PC-3 (cell line): ENCODE measurements around the gene ZNF766. TPM values are rescaled to one million over a fixed set of nuclear protein-coding genes. Genes with fewer than 3 reads are reported as not detected.

Source experiments
- ATAC-seq: fragments of 200-7000 bp; cut with Tn5 transposase; 2 replicates; pipeline ENCODE4 v1.9.1; 2020; ENCODE audit warnings: mild to moderate bottlenecking, moderate library complexity
- BruUV-seq: library from RNA; stranded (reverse); fragments of 400-500 nt; replicated peaks from 2 replicates; lab custom pipeline; 2021; lab: Mats Ljungman, UMichigan
- CTCF ChIA-PET: fragments of 300-600 bp; sonication (Branson Sonifier 250); formaldehyde crosslinking; loops from one replicate; lab custom pipeline; 2022; ENCODE audit warnings: antibody characterized with exemption; lab: Charles Lee
- POLR2A ChIA-PET: fragments of 300-600 bp; sonication (Branson Sonifier 250); formaldehyde crosslinking; loops from one replicate; lab custom pipeline; 2022; ENCODE audit warnings: antibody characterized with exemption; ENCODE audit not compliant: unreplicated experiment; lab: Charles Lee
- DNase-seq: peaks from one replicate; pipeline ENCODE4 v3.0.0-alpha.2; 2015
- H2AFZ ChIP-seq: fragments of 300-600 bp; sonication (generic); 2 replicates; pipeline ENCODE4 v1.6.0; 2016; ENCODE audit warnings: antibody characterized with exemption, low read length
- H3F3A ChIP-seq: fragments of 300-600 bp; sonication (generic); one replicate; pipeline ENCODE4 v1.6.0; 2017; ENCODE audit warnings: antibody characterized with exemption, low read length, control low read depth, mild to moderate bottlenecking; ENCODE audit not compliant: unreplicated experiment
- H3K27ac ChIP-seq: fragments of 300-600 bp; sonication (generic); 2 replicates; pipeline ENCODE4 v1.5.1; 2016; ENCODE audit warnings: mild to moderate bottlenecking, low read length
- H3K27me3 ChIP-seq: fragments of 300-600 bp; sonication (generic); 2 replicates; pipeline ENCODE4 v1.6.1; 2016; ENCODE audit warnings: low read length, mixed read lengths
- H3K36me3 ChIP-seq: fragments of 300-600 bp; sonication (generic); 2 replicates; pipeline ENCODE4 v1.6.1; 2016; ENCODE audit warnings: low read depth, mixed run types, low read length, mixed read lengths
- H3K4me1 ChIP-seq: fragments of 300-600 bp; sonication (generic); 2 replicates; pipeline ENCODE4 v1.5.1; 2016; ENCODE audit warnings: low read length; ENCODE audit not compliant: insufficient read depth
- H3K4me2 ChIP-seq: fragments of 300-600 bp; sonication (generic); 2 replicates; pipeline ENCODE4 v1.6.0; 2016; ENCODE audit warnings: low read length
- H3K4me3 ChIP-seq: fragments of 300-600 bp; sonication (generic); 2 replicates; pipeline ENCODE4 v1.5.1; 2016; ENCODE audit warnings: mild to moderate bottlenecking, low read length, mixed read lengths
- H3K79me2 ChIP-seq: fragments of 300-600 bp; sonication (generic); 2 replicates; pipeline ENCODE4 v1.6.1; 2017; ENCODE audit warnings: low read length, mixed read lengths
- H3K9ac ChIP-seq: fragments of 300-600 bp; sonication (generic); 2 replicates; pipeline ENCODE4 v1.6.0; 2016; ENCODE audit warnings: mild to moderate bottlenecking, low read length
- H3K9me2 ChIP-seq: fragments of 300-600 bp; sonication (generic); replicated peaks from 2 replicates; pipeline ENCODE4 v1.6.1; 2016; ENCODE audit warnings: mixed run types, low read length, mixed read lengths
- H3K9me3 ChIP-seq: fragments of 300-600 bp; sonication (generic); 2 replicates; pipeline ENCODE4 v1.6.1; 2016; ENCODE audit warnings: low read length, mixed read lengths
- H4K20me1 ChIP-seq: fragments of 300-600 bp; sonication (generic); 2 replicates; pipeline ENCODE4 v1.6.1; 2016; ENCODE audit warnings: low read length, mixed read lengths
- EZH2 ChIP-seq: fragments of 300-600 bp; sonication (generic); IDR thresholded peaks from one replicate; pipeline ENCODE4 v1.6.1; 2017; ENCODE audit warnings: antibody characterized with exemption, mild to moderate bottlenecking, low read length; ENCODE audit not compliant: unreplicated experiment
- EZH2phosphoT487 ChIP-seq: fragments of 300-600 bp; sonication (generic); IDR thresholded peaks from 2 replicates; pipeline ENCODE4 v1.6.1; 2018; ENCODE audit warnings: mild to moderate bottlenecking, antibody characterized with exemption, low read length, borderline replicate concordance
- intact Hi-C: fragments of 100-400 bp; cut with micrococcal nuclease; formaldehyde crosslinking; loops from 2 replicates; pipeline ENCODE4 v1.9.0; 2023
- total RNA-seq: library from RNA; depleted of rRNA; stranded (reverse); fragments of >200 nt; gene quantifications from 2 replicates; pipeline ENCODE4 v1.2.3, GENCODE V29; 2014
- TF ChIP-seq, protein P1 (sequence below): fragments of 300-600 bp; sonication (generic); conservative IDR thresholded peaks from 2 replicates; pipeline ENCODE4 v1.5.1; 2017; ENCODE audit warnings: antibody characterized with exemption, low read depth, mild to moderate bottlenecking, low read length

The ZNF766 gene
- total RNA-seq, 1 experiment from 2014 or later: 11.7 TPM

DNA sequence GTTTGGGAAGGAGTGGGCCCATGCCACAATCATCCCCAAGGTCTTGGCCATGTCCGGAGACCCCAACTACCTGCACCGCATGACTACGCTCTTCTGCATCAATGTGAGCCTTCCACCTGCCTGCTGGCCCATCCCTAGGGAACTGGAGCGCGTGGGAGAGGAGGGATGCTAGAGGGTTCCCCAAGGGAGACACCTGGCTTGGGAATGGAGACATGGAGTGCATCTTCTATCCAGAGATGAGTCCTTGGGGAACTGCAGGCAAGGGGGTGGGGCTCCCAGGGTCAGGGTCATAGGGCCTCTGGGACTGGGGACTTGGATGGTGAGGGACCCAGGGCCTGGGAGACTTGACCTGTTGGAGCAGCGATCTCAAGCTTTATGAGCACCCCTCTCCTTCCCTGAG is 48.4 kb upstream of the ZNF766 start:
- no peaks in the 10 kb centered on the region for H3K4me1 ChIP-seq
- no peak for DNase-seq
- intact Hi-C loops: no loop called here
- no peaks in the 10 kb centered on the region for H3K79me2 ChIP-seq
- peaks cover 95% of the 10 kb centered on the region for H3K36me3 ChIP-seq
- BruUV-seq: no TSS peak
- no peaks in the 10 kb centered on the region for H3F3A ChIP-seq
- no peaks in the 10 kb centered on the region for H3K9me3 ChIP-seq
- TF ChIP-seq, protein P1, sequence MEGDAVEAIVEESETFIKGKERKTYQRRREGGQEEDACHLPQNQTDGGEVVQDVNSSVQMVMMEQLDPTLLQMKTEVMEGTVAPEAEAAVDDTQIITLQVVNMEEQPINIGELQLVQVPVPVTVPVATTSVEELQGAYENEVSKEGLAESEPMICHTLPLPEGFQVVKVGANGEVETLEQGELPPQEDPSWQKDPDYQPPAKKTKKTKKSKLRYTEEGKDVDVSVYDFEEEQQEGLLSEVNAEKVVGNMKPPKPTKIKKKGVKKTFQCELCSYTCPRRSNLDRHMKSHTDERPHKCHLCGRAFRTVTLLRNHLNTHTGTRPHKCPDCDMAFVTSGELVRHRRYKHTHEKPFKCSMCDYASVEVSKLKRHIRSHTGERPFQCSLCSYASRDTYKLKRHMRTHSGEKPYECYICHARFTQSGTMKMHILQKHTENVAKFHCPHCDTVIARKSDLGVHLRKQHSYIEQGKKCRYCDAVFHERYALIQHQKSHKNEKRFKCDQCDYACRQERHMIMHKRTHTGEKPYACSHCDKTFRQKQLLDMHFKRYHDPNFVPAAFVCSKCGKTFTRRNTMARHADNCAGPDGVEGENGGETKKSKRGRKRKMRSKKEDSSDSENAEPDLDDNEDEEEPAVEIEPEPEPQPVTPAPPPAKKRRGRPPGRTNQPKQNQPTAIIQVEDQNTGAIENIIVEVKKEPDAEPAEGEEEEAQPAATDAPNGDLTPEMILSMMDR: no peak
- TF ChIP-seq EZH2: no peak
- TF ChIP-seq EZH2phosphoT487: no peak
- no peak overlapping the region for H3K9ac ChIP-seq
- H2AFZ ChIP-seq: no peak overlapping the region
- no peaks in the 10 kb centered on the region for H3K9me2 ChIP-seq
- no peak for ATAC-seq
- POLR2A ChIA-PET: interaction anchor here (0.5 kb wide), 1 partner anchor 316 kb away, joined by 4 read pairs; no protein-coding TSS in a partner anchor
- no peaks in the 10 kb centered on the region for H4K20me1 ChIP-seq
- H3K27ac ChIP-seq: no peak overlapping the region
- CTCF ChIA-PET: no interaction called here
- no peak overlapping the region for H3K4me3 ChIP-seq
- no peak overlapping the region for H3K4me2 ChIP-seq
- H3K27me3 ChIP-seq: no peaks in the 10 kb centered on the region

DNA sequence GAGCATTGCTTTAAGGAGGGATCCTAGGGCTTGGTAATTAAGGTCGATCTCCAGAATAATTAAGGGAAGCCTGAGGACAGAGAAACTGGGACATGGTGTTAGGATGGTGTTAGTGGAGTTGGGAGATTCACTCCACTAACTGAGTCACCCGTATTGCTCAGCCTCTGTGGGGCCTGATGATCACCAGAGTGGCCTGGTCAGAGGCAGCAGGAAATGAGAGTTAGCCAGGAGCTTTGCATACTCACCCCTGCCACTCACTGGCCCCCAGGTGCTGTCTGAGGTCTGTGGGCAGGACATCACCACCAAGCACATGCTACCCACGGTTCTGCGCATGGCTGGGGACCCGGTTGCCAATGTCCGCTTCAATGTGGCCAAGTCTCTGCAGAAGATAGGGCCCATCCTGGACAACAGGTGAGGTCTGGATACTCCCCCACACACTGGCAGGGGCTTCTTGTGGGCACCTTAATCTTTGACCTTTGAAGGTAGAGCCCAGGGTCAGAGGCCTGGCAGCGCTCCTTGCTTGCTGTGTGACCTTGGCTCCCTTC is 47.5 kb upstream of the ZNF766 start:
- POLR2A ChIA-PET: no interaction called here

DNA sequence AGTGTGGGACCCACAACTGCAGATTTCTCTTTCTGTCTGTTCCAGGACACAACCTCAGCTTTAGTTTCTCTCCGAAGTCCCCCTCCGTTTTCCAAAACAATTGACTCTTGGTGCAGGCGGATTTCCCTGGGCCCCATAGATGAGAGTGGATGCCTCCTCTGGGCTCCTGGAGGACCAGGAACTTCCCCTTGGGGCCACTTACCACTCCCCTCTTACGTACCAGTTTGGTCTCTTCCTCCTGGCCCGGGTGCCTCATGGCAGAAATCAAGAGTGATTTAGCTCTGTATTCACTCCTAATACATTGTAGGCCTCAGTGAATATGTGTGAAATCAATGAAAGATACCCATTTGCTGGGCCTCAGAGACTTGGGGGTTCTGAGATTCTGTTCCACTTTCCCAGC is 45.2 kb upstream of the ZNF766 start:
- H3K9ac ChIP-seq: no peak overlapping the region
- BruUV-seq: no TSS peak
- intact Hi-C loops: no loop called here
- ATAC-seq: no peak
- POLR2A ChIA-PET: no interaction called here
- no peaks in the 10 kb centered on the region for H3K9me3 ChIP-seq
- no peak overlapping the region for H3K4me2 ChIP-seq
- H3K27me3 ChIP-seq: no peaks in the 10 kb centered on the region
- H3F3A ChIP-seq: no peaks in the 10 kb centered on the region
- no peaks in the 10 kb centered on the region for H3K79me2 ChIP-seq
- H3K36me3 ChIP-seq: peaks cover 94% of the 10 kb centered on the region
- H3K27ac ChIP-seq: no peak overlapping the region
- no peak for DNase-seq
- CTCF ChIA-PET: no interaction called here
- H2AFZ ChIP-seq: no peak overlapping the region
- H3K4me1 ChIP-seq: no peaks in the 10 kb centered on the region
- TF ChIP-seq, protein P1: no peak
- TF ChIP-seq EZH2: no peak
- no peak for TF ChIP-seq EZH2phosphoT487
- no peaks in the 10 kb centered on the region for H4K20me1 ChIP-seq
- H3K4me3 ChIP-seq: no peak overlapping the region
- H3K9me2 ChIP-seq: no peaks in the 10 kb centered on the region

More for the DNA sequence above, 47.5 kb upstream of the ZNF766 start:
- no peak for TF ChIP-seq EZH2phosphoT487
- TF ChIP-seq, protein P1: no peak
- no peak for TF ChIP-seq EZH2
- Histone ChIP-seq H3K79me2 (no peaks in the 10 kb centered on the region), H3K4me2 (no peak overlapping the region), H4K20me1 (no peaks in the 10 kb centered on the region), H3K9me3 (no peaks in the 10 kb centered on the region), H3K4me3 (no peak overlapping the region), H3K9me2 (no peaks in the 10 kb centered on the region), H3K27ac (no peak overlapping the region), H3K4me1 (no peaks in the 10 kb centered on the region), H3K36me3 (peaks cover 96% of the 10 kb centered on the region), H3K9ac (no peak overlapping the region), H3F3A (no peaks in the 10 kb centered on the region), H2AFZ (no peak overlapping the region), H3K27me3 (no peaks in the 10 kb centered on the region)
- no peak for DNase-seq
- intact Hi-C loops: no loop called here
- no peak for ATAC-seq
- no TSS peak for BruUV-seq
- CTCF ChIA-PET: no interaction called here
